Left hindlimb (tissue), 1 donor: ENCODE data around the gene CELA3B.
"Not testable (repeated sequence)": the region's sequence is repeated elsewhere in the genome, so short reads cannot be mapped to it uniquely, and the experiment has no call there.

ENCODE experiments used
- DNase-seq: peaks from one replicate; pipeline ENCODE4 v3.0.0-alpha.2; 2018

CELA3B gene

DNA sequence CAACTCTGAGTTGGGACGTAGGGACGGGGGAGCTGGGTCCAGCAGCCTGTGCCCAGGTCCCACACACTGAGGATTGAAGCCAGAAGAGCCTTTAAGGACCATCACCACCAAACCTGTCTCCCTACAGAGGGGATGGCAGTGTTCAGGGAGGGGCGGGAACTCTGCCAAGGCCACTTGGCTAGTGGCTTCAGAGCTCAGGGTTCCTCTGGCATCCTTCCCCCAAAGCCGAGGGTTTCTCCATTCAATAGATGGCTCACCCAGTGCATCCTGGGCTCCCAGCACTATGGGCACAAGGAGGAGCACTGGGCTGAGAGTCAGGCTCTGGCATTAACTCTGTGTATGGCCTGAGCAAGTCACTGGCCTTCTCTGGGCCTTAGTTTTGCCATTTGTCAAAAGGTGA is 4.4 kb downstream of the CELA3B start:
- DNase-seq, result not testable (repeated sequence)

DNA sequence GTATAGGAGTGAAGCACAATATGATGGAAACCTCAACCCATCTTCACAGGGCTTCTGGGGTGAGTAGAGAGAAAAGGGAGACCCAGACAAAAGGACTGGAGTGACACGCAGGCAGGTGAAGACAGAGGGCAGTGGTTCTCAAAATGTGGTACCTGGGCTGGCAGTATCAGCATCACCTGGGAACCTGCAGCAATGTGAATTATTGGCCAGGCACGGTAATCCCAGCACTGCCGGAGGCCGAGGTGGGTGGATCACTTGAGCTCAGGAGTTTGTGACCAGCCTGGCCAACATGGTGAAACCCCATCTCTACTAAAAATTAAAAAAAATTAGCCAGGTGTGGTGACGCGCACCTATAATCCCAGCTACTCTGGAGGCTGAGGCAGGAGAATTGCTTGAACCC is 5.3 kb downstream of the CELA3B start:
- not testable (repeated sequence) for DNase-seq

DNA sequence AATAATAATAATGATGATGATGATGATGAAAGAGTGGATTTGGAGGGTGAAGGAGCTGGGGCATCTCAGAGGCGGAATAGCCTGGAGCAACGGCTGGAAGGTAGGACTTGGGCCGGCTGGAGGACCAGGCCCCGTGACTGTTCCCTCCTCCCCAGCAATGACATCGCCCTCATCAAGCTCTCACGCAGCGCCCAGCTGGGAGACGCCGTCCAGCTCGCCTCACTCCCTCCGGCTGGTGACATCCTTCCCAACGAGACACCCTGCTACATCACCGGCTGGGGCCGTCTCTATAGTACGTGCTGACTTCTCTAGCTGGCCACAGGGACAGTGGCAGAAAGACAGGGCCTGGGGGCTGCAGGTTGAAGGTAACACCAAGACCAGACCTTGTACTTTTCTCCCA is 6.7 kb downstream of the CELA3B start:
- DNase-seq, result not testable (repeated sequence)

DNA sequence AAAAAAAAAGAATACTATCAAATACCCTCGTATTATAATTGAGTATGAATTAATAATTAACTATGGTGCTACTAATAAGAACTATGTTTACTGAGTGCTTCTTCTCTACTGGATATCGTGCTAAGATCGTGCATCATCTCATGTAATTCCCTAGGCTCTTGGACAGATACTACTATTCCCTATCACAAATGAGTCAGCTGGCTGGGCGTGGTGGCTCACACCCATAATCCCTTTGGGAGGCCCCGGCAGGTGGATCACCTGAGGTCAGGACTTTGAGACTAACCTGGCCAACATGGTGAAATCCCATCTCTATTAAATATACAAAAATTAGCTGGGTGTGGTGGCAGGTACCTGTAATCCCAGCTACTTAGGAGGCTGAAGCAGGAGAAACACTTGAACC is 9.1 kb downstream of the CELA3B start:
- not testable (repeated sequence) for DNase-seq

DNA sequence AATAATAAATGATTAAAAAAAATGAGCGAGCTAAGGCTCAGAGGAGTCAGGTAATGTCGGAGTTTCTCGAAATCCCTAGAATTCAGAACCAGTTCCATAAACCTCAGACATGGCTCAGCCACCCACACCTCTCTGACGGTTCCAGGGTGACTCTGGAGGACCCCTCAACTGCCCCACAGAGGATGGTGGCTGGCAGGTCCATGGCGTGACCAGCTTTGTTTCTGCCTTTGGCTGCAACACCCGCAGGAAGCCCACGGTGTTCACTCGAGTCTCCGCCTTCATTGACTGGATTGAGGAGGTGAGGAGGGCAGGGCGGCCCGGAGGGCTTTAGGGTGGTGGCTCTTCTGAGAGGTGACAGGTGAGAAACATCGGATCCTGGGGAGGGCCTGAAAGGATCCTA is 9.6 kb downstream of the CELA3B start:
- DNase-seq, result not testable (repeated sequence)

DNA sequence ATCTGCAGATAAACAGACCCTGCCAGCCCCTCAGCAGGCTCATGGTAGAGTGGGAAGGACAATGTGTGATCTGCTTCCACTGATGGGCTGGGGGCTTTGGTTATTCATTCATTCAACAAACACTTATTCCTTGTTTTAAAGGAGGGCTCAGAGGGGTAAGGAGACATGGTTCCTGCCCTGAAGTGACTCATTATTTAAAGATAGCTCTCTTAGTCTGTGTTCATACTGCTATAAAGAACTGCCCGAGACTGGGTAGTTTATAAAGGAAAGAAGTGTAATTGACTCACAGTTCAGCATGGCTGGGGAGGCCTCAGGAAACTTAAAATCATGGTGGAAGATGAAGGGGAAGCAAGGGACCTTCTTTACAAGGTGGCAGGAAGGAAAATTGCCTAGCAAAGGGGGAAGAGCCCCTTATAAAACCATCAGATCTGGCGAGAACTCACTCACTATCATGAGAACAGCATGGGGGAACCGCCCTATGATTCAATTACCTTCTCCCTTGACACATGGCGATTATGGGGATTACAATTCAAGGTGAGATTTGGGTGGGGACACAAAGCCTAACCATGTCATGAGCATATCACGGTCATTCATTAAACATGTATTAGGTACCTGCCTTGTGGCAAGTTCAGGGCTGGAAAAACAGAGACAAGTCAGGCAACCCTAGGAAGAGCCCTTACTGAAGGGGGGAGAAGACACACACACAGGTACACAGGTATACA is 13.0 kb downstream of the CELA3B start:
- not testable (repeated sequence) for DNase-seq

DNA sequence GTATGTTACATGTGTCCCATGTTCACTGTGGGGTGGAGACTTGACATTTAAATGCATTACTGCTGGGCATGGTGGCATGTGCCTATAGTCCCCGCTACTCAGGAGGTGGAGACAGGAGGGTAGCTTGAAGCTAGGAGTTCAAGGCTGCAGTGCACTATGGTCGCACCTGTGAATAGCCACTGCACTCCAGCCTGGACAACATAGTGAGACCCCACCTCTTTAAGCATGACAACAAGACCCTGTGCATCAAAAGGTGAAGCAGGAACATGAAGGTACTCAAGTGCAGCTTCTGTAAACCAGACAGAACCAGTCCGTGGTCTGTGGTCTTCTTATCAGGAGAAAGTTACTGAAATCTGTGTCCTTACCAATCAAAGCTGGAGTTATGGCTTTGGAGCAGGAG is 15.4 kb downstream of the CELA3B start:
- DNase-seq, result not testable (repeated sequence)

DNA sequence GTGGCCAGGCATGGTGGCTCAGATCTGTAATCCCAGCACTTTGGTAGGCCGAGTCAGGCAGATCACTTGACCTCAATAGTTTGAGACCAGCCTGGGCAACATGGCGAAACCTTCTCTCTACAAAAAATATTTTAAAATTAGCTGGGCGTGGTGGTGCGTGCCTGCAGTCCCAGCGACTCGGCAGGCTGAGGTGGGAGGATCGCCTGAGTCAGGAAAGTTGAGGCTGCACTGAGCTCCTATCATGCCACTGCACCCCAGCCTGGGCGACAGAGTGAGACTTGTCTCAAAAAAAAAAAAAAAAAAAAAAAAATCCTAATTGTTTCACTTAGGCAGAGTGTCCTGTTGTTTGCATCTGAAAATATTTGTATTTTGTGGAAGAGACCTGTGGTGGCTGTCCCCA is 17.9 kb downstream of the CELA3B start:
- not testable (repeated sequence) for DNase-seq

DNA sequence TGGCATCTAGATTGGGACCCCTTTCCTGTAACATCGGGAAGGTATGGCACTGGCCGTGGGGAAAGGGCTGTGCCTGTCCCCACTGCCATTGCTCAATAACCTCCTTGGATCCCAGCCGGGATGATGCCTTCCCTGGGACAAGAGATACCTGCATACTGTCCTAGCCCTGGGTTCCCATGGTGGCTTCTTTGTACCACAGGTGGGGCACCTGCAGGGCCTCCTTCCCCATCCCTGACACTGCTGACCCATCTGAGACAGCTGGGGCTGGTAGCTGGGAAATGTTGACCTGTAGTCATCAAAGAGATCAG is 19.8 kb downstream of the CELA3B start:
- not testable (repeated sequence) for DNase-seq

DNA sequence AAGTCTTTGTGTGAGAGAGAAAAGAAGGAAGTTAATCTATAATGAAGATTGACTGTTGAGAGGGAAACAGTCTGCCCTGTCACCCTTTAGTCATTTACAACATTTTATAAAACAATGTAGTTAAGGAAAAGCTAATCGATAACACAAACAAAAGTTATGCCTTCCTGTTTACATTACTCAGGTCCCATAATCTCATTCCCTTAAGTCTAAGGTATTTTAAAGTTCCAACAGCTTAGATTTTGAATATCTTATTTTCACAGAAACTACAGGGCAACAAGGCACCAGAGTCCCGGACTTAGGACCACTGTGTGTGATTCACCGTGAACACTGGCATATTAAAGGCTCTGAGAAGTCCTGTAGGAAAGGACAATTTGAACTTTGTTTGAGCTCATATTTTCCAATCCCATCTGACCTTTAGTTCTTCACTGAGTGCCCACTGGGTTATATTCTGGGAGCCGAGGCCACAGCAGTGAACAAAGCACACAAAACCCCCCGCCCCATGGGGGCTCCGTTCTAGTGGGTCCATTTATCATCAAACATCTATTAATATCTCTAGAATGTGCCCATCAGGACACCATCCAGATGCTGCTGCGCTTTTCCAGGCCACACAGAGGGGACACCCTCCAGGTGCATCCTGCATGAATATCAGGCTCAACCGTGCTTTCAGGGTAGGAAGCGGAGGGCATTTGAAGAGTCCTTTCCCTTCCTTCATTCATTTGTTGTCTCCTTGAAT is 21.2 kb downstream of the CELA3B start:
- not testable (repeated sequence) for DNase-seq

DNA sequence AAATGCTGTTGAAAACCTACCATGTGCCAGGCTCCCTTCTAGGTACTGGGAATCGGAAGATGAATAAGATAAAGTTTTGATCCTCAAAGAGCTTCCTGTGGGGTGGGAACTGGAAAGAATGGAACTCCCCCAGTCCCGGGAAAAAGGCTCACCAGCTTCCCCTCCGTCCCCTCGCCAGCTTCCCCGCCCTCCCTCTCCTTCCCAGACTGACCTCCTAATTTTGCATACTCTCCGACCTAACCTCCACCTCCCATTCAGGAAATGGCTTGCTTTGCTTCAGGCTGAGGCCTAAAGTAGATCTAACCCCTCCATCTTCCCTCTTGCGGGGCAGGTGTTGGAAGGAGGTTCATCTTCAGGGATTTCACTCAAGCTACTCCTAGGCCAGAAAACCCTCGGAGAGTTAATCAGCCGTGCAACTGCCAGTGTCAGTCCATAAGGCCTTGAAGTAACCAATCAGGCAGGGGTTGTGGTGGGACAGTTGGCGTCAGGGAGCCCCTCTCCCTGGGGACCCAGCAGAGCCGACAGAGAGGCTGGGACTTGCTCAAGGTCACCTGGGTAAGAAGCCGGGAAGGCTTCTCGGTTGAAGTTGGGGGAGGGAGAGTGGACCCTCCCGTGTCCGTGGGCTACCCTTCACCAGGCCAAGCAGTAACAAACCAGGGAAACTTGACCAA is 21.9 kb downstream of the CELA3B start:
- not testable (repeated sequence) for DNase-seq

DNA sequence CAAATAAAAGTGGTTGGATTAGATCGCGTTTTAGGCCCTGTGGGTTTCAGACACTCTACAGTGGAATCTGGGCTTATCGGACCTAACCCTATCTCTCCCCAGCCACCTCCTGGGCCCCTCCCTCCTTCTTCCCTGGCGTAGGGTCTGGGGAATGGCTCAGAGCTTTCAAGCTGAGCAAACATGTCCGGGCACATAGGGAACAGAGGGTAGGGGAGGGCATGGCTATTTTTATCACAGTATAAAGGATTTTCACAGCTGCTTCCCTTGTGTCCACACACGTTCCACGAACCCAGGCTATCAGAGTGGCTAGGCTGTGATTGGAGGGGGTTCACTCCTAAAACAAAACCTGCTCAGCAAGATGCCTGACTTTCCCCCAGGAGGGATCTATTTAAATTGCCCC is 22.8 kb downstream of the CELA3B start:
- not testable (repeated sequence) for DNase-seq

DNA sequence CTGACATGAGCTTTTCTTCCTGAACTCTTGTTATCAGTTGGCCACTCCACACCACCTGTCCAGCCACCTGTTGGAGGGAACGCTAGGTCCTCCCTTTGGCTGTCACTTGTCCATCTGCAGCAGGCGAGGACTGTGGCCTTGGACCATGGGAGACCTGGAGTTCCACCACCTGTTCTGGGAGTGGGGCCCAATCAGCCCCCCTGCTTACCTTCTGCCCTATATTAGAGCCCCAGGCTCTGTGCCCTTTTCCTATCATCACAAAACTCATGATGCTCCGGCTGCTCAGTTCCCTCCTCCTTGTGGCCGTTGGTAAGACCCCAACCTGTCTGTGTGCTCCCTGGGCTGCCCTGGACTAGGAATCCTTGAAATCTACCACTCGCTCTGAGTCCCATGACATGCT is 24.6 kb downstream of the CELA3B start, which contains the start of gene CELA3A:
CELA3A (plus strand) TSS at position 249 of the 400 bp plus-strand sequence; CDS start at position 267, 18 bp downstream.
- DNase-seq, result no peak

DNA sequence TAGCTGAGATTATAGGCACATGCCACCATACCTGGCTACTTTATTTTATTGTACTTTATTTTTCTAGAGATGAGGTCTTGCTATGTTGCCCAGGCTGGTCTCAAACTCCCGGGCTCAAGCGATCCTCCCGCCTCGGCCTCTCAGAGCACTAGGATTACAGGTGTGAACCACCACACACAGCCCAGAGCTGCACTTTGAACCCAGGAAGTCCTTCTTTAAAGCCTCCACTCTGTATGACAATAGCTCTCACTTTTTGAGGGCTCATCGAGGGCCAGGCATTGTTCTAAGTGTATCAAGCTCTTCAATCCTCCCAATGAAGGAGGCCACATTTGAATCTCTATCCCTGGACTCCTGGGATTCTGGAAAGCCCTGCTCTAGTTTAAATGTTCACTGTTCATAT is 25.6 kb downstream of the CELA3B start:
- DNase-seq, result not testable (repeated sequence)

DNA sequence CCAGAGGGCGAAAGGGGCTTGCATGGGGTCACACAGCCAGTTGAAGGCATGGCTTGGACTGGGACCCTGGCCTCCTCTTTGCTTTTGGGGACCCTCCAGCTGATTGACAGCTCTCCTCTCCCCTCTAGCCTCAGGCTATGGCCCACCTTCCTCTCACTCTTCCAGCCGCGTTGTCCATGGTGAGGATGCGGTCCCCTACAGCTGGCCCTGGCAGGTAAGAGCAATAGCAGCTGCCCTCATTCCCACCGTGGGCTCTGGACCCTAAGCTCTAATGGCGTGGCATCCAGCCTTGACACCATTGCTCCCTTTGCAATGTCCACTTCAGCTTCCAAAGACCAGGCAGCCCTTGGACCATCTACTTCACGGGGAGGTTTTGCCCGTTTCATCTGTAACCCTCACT is 26.1 kb downstream of the CELA3B start:
- DNase-seq, result not testable (repeated sequence)

DNA sequence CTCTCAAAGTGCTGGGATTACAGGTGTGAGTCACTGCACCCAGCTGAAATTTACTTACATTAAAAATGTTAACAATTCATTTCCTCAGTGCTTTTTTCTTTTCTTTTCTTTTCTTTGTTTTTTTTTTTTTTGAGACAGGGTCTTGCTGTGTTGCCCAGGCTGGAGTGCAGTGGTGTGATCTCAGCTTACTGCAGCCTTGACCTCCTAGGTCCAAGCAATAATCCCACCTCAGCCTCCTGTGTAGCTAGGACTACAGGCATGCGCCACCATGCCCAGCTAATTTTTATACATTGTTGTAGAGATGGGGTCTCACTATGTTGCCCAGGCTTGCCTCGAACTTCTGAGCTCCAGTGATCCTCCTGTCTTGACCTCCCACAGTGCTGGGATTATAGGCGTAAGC is 27.1 kb downstream of the CELA3B start:
- DNase-seq, result not testable (repeated sequence)

DNA sequence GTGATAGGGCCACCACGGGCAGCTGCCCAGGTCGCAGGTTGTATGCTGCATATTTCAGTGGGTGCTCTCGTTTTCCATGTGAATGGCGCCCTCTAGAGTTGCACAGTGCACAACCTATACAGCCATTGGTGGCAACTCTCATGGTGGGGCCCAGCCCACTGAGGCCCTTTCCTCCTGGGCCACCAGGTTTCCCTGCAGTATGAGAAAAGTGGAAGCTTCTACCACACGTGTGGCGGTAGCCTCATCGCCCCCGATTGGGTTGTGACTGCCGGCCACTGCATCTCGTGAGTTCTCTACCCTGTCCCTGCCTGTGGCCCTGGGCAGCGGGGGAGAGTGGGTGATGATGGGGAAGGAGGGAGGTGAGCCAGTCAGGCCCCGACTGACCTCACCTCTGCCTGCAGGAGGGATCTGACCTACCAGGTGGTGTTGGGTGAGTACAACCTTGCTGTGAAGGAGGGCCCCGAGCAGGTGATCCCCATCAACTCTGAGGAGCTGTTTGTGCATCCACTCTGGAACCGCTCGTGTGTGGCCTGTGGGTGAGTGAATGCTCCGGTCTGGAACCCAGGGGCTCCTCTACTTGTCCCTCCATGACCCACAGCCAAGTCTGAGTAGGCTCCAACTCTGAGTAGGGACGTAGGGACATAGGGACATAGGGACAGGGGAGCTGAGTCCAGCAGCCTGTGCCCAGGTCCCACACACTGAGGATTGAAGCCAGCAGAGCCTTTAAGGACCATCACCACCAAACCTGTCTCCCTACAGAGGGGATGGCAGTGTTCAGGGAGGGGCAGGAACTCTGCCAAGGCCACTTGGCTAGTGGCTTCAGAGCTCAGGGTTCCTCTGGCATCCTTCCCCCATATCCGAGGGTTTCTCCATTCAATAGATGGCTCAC is 28.7 kb downstream of the CELA3B start:
- not testable (repeated sequence) for DNase-seq

DNA sequence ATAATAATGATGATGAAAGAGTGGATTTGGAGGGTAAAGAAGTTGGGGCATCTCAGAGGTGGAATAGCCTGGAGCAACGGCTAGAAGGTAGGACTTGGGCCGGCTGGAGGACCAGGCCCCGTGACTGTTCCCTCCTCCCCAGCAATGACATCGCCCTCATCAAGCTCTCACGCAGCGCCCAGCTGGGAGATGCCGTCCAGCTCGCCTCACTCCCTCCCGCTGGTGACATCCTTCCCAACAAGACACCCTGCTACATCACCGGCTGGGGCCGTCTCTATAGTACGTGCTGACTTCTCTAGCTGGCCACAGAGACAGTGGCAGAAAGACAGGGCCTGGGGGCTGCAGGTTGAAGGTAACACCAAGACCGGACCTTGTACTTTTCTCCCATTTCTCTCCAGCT is 29.9 kb downstream of the CELA3B start:
- not testable (repeated sequence) for DNase-seq

DNA sequence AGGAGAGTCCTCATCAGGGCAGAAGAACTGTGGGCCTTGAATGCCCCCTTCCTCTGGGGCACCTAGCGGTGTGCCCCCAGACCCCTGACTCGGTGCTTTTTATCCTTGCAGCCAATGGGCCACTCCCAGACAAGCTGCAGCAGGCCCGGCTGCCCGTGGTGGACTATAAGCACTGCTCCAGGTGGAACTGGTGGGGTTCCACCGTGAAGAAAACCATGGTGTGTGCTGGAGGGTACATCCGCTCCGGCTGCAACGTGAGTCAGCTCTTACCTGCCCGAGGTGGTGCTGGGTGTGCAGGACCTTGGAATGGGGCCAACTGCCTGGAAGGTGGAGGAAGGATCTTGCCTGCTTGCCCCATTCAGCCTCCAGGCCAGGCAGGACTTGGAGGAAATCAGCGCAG is 30.4 kb downstream of the CELA3B start:
- DNase-seq, result not testable (repeated sequence)

DNA sequence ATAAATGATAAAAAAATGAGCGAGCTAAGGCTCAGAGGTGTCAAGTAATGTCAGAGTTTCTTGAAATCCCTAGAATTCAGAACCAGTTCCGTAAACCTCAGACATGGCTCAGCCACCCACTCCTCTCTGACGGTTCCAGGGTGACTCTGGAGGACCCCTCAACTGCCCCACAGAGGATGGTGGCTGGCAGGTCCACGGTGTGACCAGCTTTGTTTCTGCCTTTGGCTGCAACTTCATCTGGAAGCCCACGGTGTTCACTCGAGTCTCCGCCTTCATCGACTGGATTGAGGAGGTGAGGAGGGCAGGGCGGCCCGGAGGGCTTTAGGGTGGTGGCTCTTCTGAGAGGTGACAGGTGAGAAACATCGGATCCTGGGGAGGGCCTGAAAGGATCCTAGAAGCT is 32.7 kb downstream of the CELA3B start:
- DNase-seq, result not testable (repeated sequence)

DNA sequence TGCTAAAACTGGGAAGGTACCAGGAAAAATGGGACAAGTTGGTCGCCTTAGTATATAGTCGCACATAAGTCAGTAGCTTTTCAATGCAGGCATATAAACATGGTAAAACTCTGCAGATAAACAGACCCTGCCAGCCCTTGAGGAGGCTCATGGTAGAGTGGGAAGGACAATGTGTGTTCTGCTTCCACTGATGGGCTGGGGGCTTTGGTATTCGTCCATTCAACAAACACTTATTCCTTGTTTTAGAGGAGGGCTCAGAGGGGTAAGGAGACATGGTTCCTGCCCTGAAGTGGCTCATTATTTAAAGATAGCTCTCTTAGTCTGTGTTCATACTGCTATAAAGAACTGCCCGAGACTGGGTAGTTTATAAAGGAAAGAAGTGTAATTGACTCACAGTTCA is 35.9 kb downstream of the CELA3B start:
- not testable (repeated sequence) for DNase-seq

DNA sequence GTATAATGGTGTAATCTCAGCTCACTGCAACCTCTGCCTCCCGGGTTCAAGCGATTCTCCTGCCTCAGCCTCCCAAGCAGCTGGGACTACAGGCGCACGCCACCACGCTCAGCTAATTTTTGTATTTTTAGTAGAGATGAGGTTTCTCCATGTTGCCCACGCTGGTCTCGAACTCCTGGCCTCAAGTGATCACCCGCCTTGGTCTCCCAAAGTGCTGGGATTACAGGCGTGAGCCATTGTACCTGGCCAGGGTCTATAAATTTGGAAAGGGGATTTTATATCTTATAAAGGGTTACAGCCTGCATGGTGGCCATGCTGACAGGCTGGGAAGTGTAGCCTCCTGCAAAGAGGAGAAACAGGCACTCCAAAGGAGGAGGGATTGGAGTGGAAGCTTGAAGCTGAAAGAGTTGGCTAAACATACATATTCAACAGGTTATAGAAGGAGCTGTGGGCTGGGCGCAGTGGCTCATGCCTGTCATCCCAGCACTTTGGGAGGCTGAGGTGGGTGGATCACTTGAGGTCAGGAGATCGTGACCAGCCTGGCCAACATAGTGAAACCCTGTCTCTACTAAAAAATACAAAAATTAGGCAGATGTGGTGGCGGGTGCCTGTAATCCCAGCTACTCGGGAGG is 37.9 kb downstream of the CELA3B start:
- not testable (repeated sequence) for DNase-seq
